ENCODE measurements around the gene TNKS1BP1.

The TNKS1BP1 gene

GRCh38 chr11:57251037-57251436 is 73.7 kb downstream of the TNKS1BP1 start:
- no peaks in the 10 kb centered on the region for H3F3A ChIP-seq (ENCODE audit: control insufficient read depth, insufficient read depth)
- no peak overlapping the region for H3K4me2 ChIP-seq (ENCODE audit: low read length)
- H4K20me1 ChIP-seq (ENCODE audit: control insufficient read depth, insufficient read depth, low read depth, low read length) = no peaks in the 10 kb centered on the region
- no peaks in the 10 kb centered on the region for H3K4me1 ChIP-seq (ENCODE audit: control insufficient read depth, low read length)
- no peak for TF ChIP-seq EZH2phosphoT487 (IDR thresholded peaks at IDR 0.05; ENCODE audit: borderline replicate concordance, low read length)
- no peak for TF ChIP-seq CTCF (IDR thresholded peaks at IDR 0.05; ENCODE audit: low read depth, low read length, poor library complexity, severe bottlenecking)
- no peaks in the 10 kb centered on the region for H3K9me3 ChIP-seq (ENCODE audit: control insufficient read depth, insufficient read depth, low read length)
- no peaks in the 10 kb centered on the region for H3K79me2 ChIP-seq (ENCODE audit: control insufficient read depth, low read length)
- no peak overlapping the region for H3K27ac ChIP-seq (ENCODE audit: low read depth, low read length)
- H3K36me3 ChIP-seq (ENCODE audit: control insufficient read depth, low read length) = no peaks in the 10 kb centered on the region
- peaks cover 11% of the 10 kb centered on the region for H3K27me3 ChIP-seq (ENCODE audit: control insufficient read depth, low read length)
- no peaks in the 10 kb centered on the region for H3K9me2 ChIP-seq (replicated peaks; ENCODE audit: control insufficient read depth, low read length)
- no peak overlapping the region for H3K4me3 ChIP-seq (ENCODE audit: low read length)
